K562 (cell line): Measurements from ENCODE around the gene DGCR8. TPM values are rescaled to one million over a fixed set of nuclear protein-coding genes. Genes with fewer than 3 reads are reported as not detected.

Experiments
- BCOR ChIP-seq: fragments of 450-650 bp; IDR thresholded peaks from 2 replicates; pipeline ENCODE4 v1.6.1; 2016
- CAMTA2 ChIP-seq: fragments of 250-450 bp; sonication (Bioruptor Pico); conservative IDR thresholded peaks from 2 replicates; pipeline ENCODE4 v1.5.1; 2022
- CEBPG ChIP-seq, 3 experiments: fragments of 200-800 bp in 1 of 3; sonication (Bioruptor generic) in 1 of 3; sonication (generic) in 1 of 3; formaldehyde crosslinking in 1 of 3; IDR thresholded peaks in 2 of 3; conservative IDR thresholded peaks in 1 of 3; 2 replicates each; pipeline versions ENCODE4 v1.6.1 to v1.8.0; 2016 to 2022; ENCODE audit warnings: missing compliant biosample characterization in 2 of 3, missing genetic modification characterization in 2 of 3, mild to moderate bottlenecking in 1 of 3, missing genetic modification reagents in 1 of 3
- CHD2 ChIP-seq: IDR thresholded peaks from 2 replicates; pipeline ENCODE4 v1.6.1; 2011; ENCODE audit warnings: low read depth, low read length
- CREM ChIP-seq: IDR thresholded peaks from 2 replicates; pipeline ENCODE4 v1.6.1; 2014; ENCODE audit warnings: antibody characterized with exemption, low read depth
- ETV5 ChIP-seq: sonication (generic); formaldehyde crosslinking; IDR thresholded peaks from 2 replicates; pipeline ENCODE4 v1.4.0; 2020; ENCODE audit warnings: low read depth, mild to moderate bottlenecking, missing genetic modification reagents
- HIVEP1 ChIP-seq: fragments of 250-450 bp; sonication (Bioruptor Pico); IDR thresholded peaks from 2 replicates; pipeline ENCODE4 v1.4.0; 2020; ENCODE audit warnings: mild to moderate bottlenecking
- NFYB ChIP-seq: IDR thresholded peaks from 2 replicates; pipeline ENCODE4 v1.6.1; 2011; ENCODE audit warnings: mild to moderate bottlenecking, moderate library complexity; ENCODE audit not compliant: insufficient read length; ENCODE audit errors: extremely low read depth
- NRF1 ChIP-seq, 2 experiments: fragments of 450-650 bp; IDR thresholded peaks in 1 of 2; conservative IDR thresholded peaks in 1 of 2; 2 replicates each; pipeline ENCODE4 v1.6.1; 2014; ENCODE audit warnings: mild to moderate bottlenecking in 2 of 2
- PHF8 ChIP-seq: fragments of 200-600 bp; sonication (generic); IDR thresholded peaks from 2 replicates; pipeline ENCODE4 v1.6.1; 2012; ENCODE audit warnings: mixed run types, mild to moderate bottlenecking, inconsistent platforms, low read length, moderate library complexity, borderline replicate concordance
- TEAD4 ChIP-seq, 2 experiments: sonication (generic) in 1 of 2; formaldehyde crosslinking in 1 of 2; IDR thresholded peaks; 2 replicates each; pipeline versions ENCODE4 v1.6.1 to v1.8.0; 2012 to 2022; ENCODE audit warnings: borderline replicate concordance in 1 of 2, inconsistent platforms in 1 of 2, low read length in 1 of 2, mild to moderate bottlenecking in 1 of 2, missing genetic modification reagents in 1 of 2
- ZBTB17 ChIP-seq: fragments of 450-650 bp; formaldehyde crosslinking; IDR thresholded peaks from 2 replicates; pipeline ENCODE4 v1.4.0; 2020; ENCODE audit warnings: mild to moderate bottlenecking
- ZNF224 ChIP-seq: sonication (generic); formaldehyde crosslinking; IDR thresholded peaks from 2 replicates; pipeline ENCODE4 v1.8.0; 2022; ENCODE audit warnings: mild to moderate bottlenecking, missing genetic modification reagents
- polyA plus RNA-seq, 8 experiments: library from polyadenylated mRNA; depleted of rRNA in 4 of 8; stranded (reverse) in 5 of 8; unstranded in 3 of 8; fragments of >200 nt; fragmentation: Nextera tagmentation in 2 of 8; fragmentation: Illumina TruSeq in 1 of 8; extraction: Ambion mirVana in 2 of 8; extraction: Trizol in 1 of 8; gene quantifications; 2 replicates each; pipeline versions ENCODE4 v1.2.1 to v1.2.3, GENCODE V29; 2011 to 2014; ENCODE audit warnings: inconsistent platforms in 1 of 8, missing spikeins in 1 of 8
- total RNA-seq, 7 experiments: library from RNA; depleted of rRNA in 6 of 7; stranded (reverse); fragments of >200 nt in 6 of 7; fragmentation: Illumina TruSeq in 2 of 7; extraction: Trizol in 2 of 7; gene quantifications; 2 replicates each; pipeline versions ENCODE4 v1.2.1 to v1.2.3, GENCODE V29; 2011 to 2021; ENCODE audit warnings: low replicate concordance in 1 of 7
- TF ChIP-seq, protein P1 (sequence below): fragments of 250-450 bp; sonication (Bioruptor Pico); IDR thresholded peaks from 2 replicates; pipeline ENCODE4 v1.5.0; 2022; ENCODE audit warnings: mild to moderate bottlenecking
- TF ChIP-seq, protein P2 (sequence below): fragments of 200-800 bp; sonication (Bioruptor generic); IDR thresholded peaks from 2 replicates; pipeline ENCODE4 v1.6.1; 2017; ENCODE audit warnings: missing genetic modification characterization, missing compliant biosample characterization
- TF ChIP-seq, protein P3 (sequence below): IDR thresholded peaks from 3 replicates; pipeline ENCODE4 v1.6.1; 2011; ENCODE audit warnings: borderline replicate concordance, mild to moderate bottlenecking; ENCODE audit not compliant: insufficient read length, insufficient read depth
- TF ChIP-seq, protein P4 (sequence below): IDR thresholded peaks from 2 replicates; pipeline ENCODE4 v1.6.1; 2012; ENCODE audit warnings: low read depth, low read length, improper control_type of control experiment, borderline replicate concordance
- TF ChIP-seq, protein P5 (sequence below): fragments of 250-450 bp; sonication (Bioruptor Pico); IDR thresholded peaks from 2 replicates; pipeline ENCODE4 v1.4.0; 2020; ENCODE audit warnings: borderline replicate concordance

The DGCR8 gene
- total and polyA plus RNA-seq, 9 of the 15 experiments (the other 6 are each of a cell fraction or from before 2014, with no cell fraction given): 5.9 to 144 (median 80.1) TPM

DNA sequence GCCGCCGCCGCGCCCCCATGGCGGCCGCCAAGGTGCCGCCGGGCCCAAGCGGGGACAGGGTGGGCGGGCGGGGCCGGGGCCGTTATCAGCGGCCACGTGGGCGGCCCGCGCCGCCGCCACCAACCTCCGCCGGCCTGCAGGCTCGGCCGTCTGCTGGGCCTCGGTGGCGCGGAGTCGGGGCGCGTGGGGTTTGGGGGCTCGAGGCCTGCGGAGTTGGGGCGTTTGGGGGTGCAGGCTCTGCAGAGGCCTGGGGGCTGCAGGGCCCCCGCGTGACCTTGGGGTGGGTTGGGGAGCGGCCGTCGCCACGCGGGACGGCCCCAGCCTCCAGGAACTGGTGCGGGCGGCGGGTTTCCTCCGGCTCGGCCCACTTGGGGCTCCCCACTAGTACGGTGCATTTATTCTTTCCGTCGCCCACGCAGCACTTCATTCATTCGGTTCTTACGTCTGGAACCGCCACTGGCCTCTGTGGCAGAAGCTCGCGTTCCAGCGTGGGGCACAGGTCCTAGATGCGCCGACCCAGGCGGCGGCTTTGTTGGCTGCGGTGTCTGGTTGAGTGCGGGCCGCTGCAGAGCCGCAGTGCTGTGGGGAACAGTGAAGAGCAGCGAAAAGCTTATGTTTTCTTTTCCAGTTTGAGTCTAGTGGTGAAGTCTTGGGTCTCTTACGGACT is 37.7 kb downstream of the DGCR8 start (continued):
- peak; percentile 84 for TF ChIP-seq PHF8
- TF ChIP-seq CEBPG (CRISPR knock-in tag; IDR thresholded peaks at IDR 0.05): no peak
- TF ChIP-seq CEBPG (tag; conservative IDR thresholded peaks at IDR 0.05 in 1 of 2, IDR thresholded peaks at IDR 0.05 in 1 of 2): no peak
- TF ChIP-seq, protein P1, sequence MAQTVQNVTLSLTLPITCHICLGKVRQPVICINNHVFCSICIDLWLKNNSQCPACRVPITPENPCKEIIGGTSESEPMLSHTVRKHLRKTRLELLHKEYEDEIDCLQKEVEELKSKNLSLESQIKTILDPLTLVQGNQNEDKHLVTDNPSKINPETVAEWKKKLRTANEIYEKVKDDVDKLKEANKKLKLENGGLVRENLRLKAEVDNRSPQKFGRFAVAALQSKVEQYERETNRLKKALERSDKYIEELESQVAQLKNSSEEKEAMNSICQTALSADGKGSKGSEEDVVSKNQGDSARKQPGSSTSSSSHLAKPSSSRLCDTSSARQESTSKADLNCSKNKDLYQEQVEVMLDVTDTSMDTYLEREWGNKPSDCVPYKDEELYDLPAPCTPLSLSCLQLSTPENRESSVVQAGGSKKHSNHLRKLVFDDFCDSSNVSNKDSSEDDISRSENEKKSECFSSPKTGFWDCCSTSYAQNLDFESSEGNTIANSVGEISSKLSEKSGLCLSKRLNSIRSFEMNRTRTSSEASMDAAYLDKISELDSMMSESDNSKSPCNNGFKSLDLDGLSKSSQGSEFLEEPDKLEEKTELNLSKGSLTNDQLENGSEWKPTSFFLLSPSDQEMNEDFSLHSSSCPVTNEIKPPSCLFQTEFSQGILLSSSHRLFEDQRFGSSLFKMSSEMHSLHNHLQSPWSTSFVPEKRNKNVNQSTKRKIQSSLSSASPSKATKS: no peak
- TF ChIP-seq, protein P2, sequence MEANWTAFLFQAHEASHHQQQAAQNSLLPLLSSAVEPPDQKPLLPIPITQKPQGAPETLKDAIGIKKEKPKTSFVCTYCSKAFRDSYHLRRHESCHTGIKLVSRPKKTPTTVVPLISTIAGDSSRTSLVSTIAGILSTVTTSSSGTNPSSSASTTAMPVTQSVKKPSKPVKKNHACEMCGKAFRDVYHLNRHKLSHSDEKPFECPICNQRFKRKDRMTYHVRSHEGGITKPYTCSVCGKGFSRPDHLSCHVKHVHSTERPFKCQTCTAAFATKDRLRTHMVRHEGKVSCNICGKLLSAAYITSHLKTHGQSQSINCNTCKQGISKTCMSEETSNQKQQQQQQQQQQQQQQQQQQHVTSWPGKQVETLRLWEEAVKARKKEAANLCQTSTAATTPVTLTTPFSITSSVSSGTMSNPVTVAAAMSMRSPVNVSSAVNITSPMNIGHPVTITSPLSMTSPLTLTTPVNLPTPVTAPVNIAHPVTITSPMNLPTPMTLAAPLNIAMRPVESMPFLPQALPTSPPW (CRISPR knock-in tag): no peak
- peak; percentile 45; the same call in 1 of the 2 replicates for TF ChIP-seq TEAD4 (IDR thresholded peaks at IDR 0.05; ENCODE audit: low read length)
- TF ChIP-seq TEAD4 (CRISPR knock-in tag; IDR thresholded peaks at IDR 0.05; ENCODE audit: borderline replicate concordance): no peak
- no peak for TF ChIP-seq ETV5 (CRISPR knock-in tag)
- TF ChIP-seq, protein P3, sequence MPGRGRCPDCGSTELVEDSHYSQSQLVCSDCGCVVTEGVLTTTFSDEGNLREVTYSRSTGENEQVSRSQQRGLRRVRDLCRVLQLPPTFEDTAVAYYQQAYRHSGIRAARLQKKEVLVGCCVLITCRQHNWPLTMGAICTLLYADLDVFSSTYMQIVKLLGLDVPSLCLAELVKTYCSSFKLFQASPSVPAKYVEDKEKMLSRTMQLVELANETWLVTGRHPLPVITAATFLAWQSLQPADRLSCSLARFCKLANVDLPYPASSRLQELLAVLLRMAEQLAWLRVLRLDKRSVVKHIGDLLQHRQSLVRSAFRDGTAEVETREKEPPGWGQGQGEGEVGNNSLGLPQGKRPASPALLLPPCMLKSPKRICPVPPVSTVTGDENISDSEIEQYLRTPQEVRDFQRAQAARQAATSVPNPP: no peak
- no peak for TF ChIP-seq CREM
- TF ChIP-seq CHD2: peak; percentile 39
- TF ChIP-seq ZBTB17 (CRISPR knock-in tag): peak; percentile 61
- TF ChIP-seq NFYB: no peak
- no peak for TF ChIP-seq ZNF224
- TF ChIP-seq, protein P4, sequence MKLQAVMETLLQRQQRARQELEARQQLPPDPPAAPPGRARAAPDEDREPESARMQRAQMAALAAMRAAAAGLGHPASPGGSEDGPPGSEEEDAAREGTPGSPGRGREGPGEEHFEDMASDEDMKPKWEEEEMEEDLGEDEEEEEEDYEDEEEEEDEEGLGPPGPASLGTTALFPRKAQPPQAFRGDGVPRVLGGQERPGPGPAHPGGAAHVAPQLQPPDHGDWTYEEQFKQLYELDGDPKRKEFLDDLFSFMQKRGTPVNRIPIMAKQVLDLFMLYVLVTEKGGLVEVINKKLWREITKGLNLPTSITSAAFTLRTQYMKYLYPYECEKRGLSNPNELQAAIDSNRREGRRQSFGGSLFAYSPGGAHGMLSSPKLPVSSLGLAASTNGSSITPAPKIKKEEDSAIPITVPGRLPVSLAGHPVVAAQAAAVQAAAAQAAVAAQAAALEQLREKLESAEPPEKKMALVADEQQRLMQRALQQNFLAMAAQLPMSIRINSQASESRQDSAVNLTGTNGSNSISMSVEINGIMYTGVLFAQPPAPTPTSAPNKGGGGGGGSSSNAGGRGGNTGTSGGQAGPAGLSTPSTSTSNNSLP: 0 out of 2 replicates have a peak, but pooled peaks have one; percentile 42
- TF ChIP-seq CAMTA2 (CRISPR knock-in tag): peak; percentile 10; the same call in 1 of the 2 replicates
- peak in 1 of 2 experiments; percentile 44; a peak in 2 of 4 replicates for TF ChIP-seq NRF1 (conservative IDR thresholded peaks at IDR 0.05 in 1 of 2, IDR thresholded peaks at IDR 0.05 in 1 of 2)
- 0 out of 2 replicates have a peak, but pooled peaks have one; percentile 14 for TF ChIP-seq BCOR
- peak; percentile 34; the same call in 1 of the 2 replicates for TF ChIP-seq HIVEP1 (CRISPR knock-in tag)
- TF ChIP-seq, protein P5, sequence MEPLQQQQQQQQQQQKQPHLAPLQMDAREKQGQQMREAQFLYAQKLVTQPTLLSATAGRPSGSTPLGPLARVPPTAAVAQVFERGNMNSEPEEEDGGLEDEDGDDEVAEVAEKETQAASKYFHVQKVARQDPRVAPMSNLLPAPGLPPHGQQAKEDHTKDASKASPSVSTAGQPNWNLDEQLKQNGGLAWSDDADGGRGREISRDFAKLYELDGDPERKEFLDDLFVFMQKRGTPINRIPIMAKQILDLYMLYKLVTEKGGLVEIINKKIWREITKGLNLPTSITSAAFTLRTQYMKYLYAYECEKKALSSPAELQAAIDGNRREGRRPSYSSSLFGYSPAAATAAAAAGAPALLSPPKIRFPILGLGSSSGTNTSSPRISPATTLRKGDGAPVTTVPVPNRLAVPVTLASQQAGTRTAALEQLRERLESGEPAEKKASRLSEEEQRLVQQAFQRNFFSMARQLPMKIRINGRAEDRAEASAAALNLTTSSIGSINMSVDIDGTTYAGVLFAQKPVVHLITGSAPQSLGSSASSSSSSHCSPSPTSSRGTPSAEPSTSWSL (CRISPR knock-in tag): 0 out of 2 replicates have a peak, but pooled peaks have one; percentile 41
